Fibroblast of villous mesenchyme (primary cell): ENCODE measurements around the gene HOXB13. TPM values are rescaled to one million over a fixed set of nuclear protein-coding genes. Genes with fewer than 3 reads are reported as not detected.

ENCODE experiments used
- DNase-seq: peaks from one replicate; pipeline ENCODE4 v3.0.0-alpha.2; 2010; ENCODE audit warnings: low read depth
- H3K4me3 ChIP-seq: 2 replicates; pipeline ENCODE4 v1.5.1; 2011; ENCODE audit warnings: low read depth, mild to moderate bottlenecking, low read length
- CTCF ChIP-seq: IDR thresholded peaks from 2 replicates; pipeline ENCODE4 v1.5.1; 2012; ENCODE audit warnings: low read depth, mild to moderate bottlenecking, low read length; ENCODE audit not compliant: insufficient read depth
- small RNA-seq: library from RNA; depleted of rRNA; stranded (forward); fragments of <200 nt; gene quantifications from one replicate; pipeline ENCODE3, GENCODE V24; 2012
- total RNA-seq: library from RNA; depleted of rRNA; stranded (reverse); fragments of >200 nt; gene quantifications from 2 replicates; pipeline ENCODE4 v1.2.3, GENCODE V29; 2012

The HOXB13 gene
- total RNA-seq, 1 donor: under 0.01 TPM

- TF ChIP-seq CTCF: no peak
- no peak for DNase-seq
- no peak overlapping the region for H3K4me3 ChIP-seq
Measured at GRCh38 chr17:48676963-48677558, 51.5 kb downstream of the HOXB13 start.

Small RNAs within 50 kb of the gene (small RNA-seq; reads per million reads assigned to genes)
- gene AC091179.2 (not detected), gene COX6B1P2 (not detected), gene MIR3185 (not detected), gene RF02132 (not detected), gene RF02133 (not detected), gene RN7SL125P (not detected)

Other genes starting within 250 kb of the HOXB13 start
- gene HOXB1, start 197.7 kb downstream of the HOXB13 start, total RNA-seq: not detected in 2 replicates
- gene HOXB2, start 183.6 kb downstream of the HOXB13 start, total RNA-seq: 4.3 and 4.5 TPM in 2 replicates
- 1.7 and 1.9 TPM in 2 replicates for gene HOXB4, start 150.4 kb downstream of the HOXB13 start, total RNA-seq
- gene HOXB3, start 138.5 kb downstream of the HOXB13 start, total RNA-seq: 4.3 and 7.1 TPM in 2 replicates
- gene HOXB5, start 135.0 kb downstream of the HOXB13 start, total RNA-seq: 0.32 and 0.43 TPM in 2 replicates
- gene HOXB6, start 123.8 kb downstream of the HOXB13 start, total RNA-seq: 1.3 and 1.6 TPM in 2 replicates
- 1.7 and 2.6 TPM in 2 replicates for gene HOXB7, start 117.7 kb downstream of the HOXB13 start, total RNA-seq
- not detected in 2 replicates for gene HOXB8, start 113.5 kb downstream of the HOXB13 start, total RNA-seq
- gene HOXB9, start 102.4 kb downstream of the HOXB13 start, total RNA-seq: not detected in 2 replicates
- not detected in 2 replicates for gene PRAC1, start 6.2 kb downstream of the HOXB13 start, total RNA-seq
- not detected in 2 replicates for gene PRAC2, start 5.6 kb downstream of the HOXB13 start, total RNA-seq
- under 0.01 TPM in 2 replicates for gene TTLL6, start 88.5 kb upstream of the HOXB13 start, total RNA-seq
- 93.7 and 98.9 TPM in 2 replicates for gene CALCOCO2, start 102.3 kb upstream of the HOXB13 start, total RNA-seq
- gene ATP5MC1, start 164.0 kb upstream of the HOXB13 start, total RNA-seq: 28.7 and 62.2 TPM in 2 replicates
- 104 and 120 TPM in 2 replicates for gene UBE2Z, start 179.7 kb upstream of the HOXB13 start, total RNA-seq
- gene SNF8, start 216.1 kb upstream of the HOXB13 start, total RNA-seq: 61.3 and 87.0 TPM in 2 replicates
- not detected in 2 replicates for gene GIP, start 239.8 kb upstream of the HOXB13 start, total RNA-seq